ENCODE data around the gene NR3C2. TPM values are rescaled to one million over a fixed set of nuclear protein-coding genes. Genes with fewer than 3 reads are reported as not detected.

Gene NR3C2
- total RNA-seq, 4 donors from 2014 or later, result 13.1 to 24.1 (median 14.6) TPM

- Histone ChIP-seq H3K27ac (no peak overlapping the region), H3K4me1 (peaks cover 0 to 14% (median 0%) of the 10 kb centered on the region in 4 donors), H3K27me3 (no peaks in the 10 kb centered on the region), H3K9me3 (no peaks in the 10 kb centered on the region), H3K36me3 (no peaks in the 10 kb centered on the region), H3K4me3 (no peak overlapping the region)
- TF ChIP-seq EP300 (IDR thresholded peaks at IDR 0.05) (no peak), POLR2A (IDR thresholded peaks at IDR 0.05) (no peak), CTCF (IDR thresholded peaks at IDR 0.05) (no peak)
- 79 to 83% methylated on average over 3 of the region's 3 CpGs for WGBS, 2 donors
- no peak for DNase-seq (ENCODE audit: low spot score in 2 of 2)
Measured at GRCh38 chr4:148268835-148269234, 173.4 kb downstream of the NR3C2 start.

DNA sequence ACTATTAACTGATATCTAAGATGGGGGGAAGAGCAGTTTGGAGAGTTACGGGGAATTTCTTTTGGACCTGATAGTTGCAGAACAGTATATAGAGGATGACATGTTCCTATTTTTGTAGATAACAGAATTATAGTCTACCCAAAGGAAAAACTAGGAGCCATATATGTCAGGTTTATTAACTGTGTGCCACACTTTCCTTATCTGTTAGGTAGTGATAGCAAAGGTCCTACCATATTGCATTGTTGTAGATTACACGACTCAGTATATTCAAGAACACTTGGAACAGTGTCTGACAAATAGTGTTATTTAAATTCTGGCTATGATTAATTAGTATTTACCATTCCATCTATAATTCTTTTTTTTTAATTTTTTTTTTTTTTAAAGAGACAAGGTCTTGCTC lies 175.3 kb downstream of the NR3C2 start:
- no peaks in the 10 kb centered on the region for H3K9me3 ChIP-seq

DNA sequence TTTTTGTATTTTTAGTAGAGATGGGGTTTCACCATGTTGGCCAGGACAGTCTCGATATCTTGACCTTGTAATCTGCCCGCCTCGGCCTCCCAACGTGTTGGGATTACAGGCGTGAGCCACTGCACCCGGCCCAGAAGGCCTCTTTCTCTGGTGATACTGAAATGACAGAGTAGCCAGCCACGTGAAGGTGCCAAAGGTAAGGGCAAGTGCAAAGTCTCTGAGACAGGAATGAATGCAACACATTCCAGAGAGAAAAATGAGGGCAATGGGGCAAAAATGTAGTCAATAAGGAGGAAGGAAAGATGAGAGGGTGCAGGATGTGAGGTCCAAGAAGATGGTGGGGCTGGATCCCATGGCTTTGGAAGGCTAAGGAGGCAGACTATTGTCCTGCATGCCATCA lies 176.0 kb downstream of the NR3C2 start:
- TF ChIP-seq CTCF (IDR thresholded peaks at IDR 0.05) (no peak), POLR2A (IDR thresholded peaks at IDR 0.05) (no peak)
- H3K4me1 ChIP-seq, result peaks cover 0 to 8% (median 0%) of the 10 kb centered on the region in 4 donors
- H3K9me3 ChIP-seq, result no peaks in the 10 kb centered on the region
- no peak for DNase-seq (ENCODE audit: low spot score in 2 of 2)
- no peak overlapping the region for H3K4me3 ChIP-seq
- no peaks in the 10 kb centered on the region for H3K36me3 ChIP-seq
- 94 to 96% methylated on average over 7 of the region's 7 CpGs for WGBS, 2 donors
- H3K27me3 ChIP-seq, result no peaks in the 10 kb centered on the region
- H3K27ac ChIP-seq, result no peak overlapping the region

More for the DNA sequence above, 175.3 kb downstream of the NR3C2 start:
- Histone ChIP-seq H3K27ac (no peak overlapping the region), H3K4me3 (no peak overlapping the region), H3K36me3 (no peaks in the 10 kb centered on the region), H3K4me1 (peaks cover 0 to 11% (median 0%) of the 10 kb centered on the region in 4 donors), H3K27me3 (no peaks in the 10 kb centered on the region)
- 46 to 66% methylated on average over 2 of the region's 2 CpGs for WGBS, 2 donors
- DNase-seq (ENCODE audit: low spot score in 2 of 2), result no peak
- TF ChIP-seq EP300 (IDR thresholded peaks at IDR 0.05), result no peak
- no peak for TF ChIP-seq POLR2A (IDR thresholded peaks at IDR 0.05)
- no peak for TF ChIP-seq CTCF (IDR thresholded peaks at IDR 0.05)

GRCh38 chr4:148265627-148266026 lies 176.6 kb downstream of the NR3C2 start:
- H3K36me3 ChIP-seq, result no peaks in the 10 kb centered on the region
- H3K9me3 ChIP-seq, result no peaks in the 10 kb centered on the region
- DNase-seq (ENCODE audit: low spot score in 2 of 2), result no peak
- H3K4me3 ChIP-seq, result no peak overlapping the region
- peaks cover 0 to 4% (median 0%) of the 10 kb centered on the region in 4 donors for H3K4me1 ChIP-seq
- H3K27me3 ChIP-seq, result no peaks in the 10 kb centered on the region
- TF ChIP-seq CTCF (IDR thresholded peaks at IDR 0.05) (no peak), EP300 (IDR thresholded peaks at IDR 0.05) (no peak), POLR2A (IDR thresholded peaks at IDR 0.05) (no peak)
- 88 to 94% methylated on average over 5 of the region's 5 CpGs for WGBS, 2 donors
- H3K27ac ChIP-seq, result no peak overlapping the region

DNA sequence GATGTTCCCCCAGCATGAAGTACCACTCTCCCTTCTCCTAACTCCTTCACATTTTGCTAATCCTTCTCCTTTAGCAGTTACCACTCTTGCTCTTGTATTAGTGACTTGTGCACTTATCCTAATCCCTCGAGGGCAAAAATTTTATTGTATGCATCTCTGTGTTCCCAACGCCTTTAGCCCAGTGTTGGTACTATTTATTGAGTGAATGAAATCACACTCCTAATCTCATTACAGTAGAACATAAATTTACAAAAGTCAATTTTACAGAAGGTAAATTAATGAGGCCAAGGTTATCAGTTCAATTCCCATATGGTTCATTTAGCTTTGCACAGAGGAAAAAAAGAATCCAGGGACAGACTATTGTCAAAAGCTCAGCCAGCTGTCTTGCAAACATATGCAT lies 178.4 kb downstream of the NR3C2 start:
- no peak overlapping the region for H3K27ac ChIP-seq
- WGBS, 2 donors, result 80 to 90% methylated on average over 2 of the region's 2 CpGs
- H3K9me3 ChIP-seq, result no peaks in the 10 kb centered on the region
- H3K4me3 ChIP-seq, result no peak overlapping the region
- H3K4me1 ChIP-seq, result peaks cover 0 to 8% (median 0%) of the 10 kb centered on the region in 4 donors
- no peaks in the 10 kb centered on the region for H3K27me3 ChIP-seq
- no peak for DNase-seq (ENCODE audit: low spot score in 2 of 2)
- no peaks in the 10 kb centered on the region for H3K36me3 ChIP-seq
- TF ChIP-seq POLR2A (IDR thresholded peaks at IDR 0.05) (no peak), EP300 (IDR thresholded peaks at IDR 0.05) (no peak), CTCF (IDR thresholded peaks at IDR 0.05) (no peak)

All from tibial nerve (tissue), 4 donors.